ENCODE data around the gene PTPRT.

DNA sequence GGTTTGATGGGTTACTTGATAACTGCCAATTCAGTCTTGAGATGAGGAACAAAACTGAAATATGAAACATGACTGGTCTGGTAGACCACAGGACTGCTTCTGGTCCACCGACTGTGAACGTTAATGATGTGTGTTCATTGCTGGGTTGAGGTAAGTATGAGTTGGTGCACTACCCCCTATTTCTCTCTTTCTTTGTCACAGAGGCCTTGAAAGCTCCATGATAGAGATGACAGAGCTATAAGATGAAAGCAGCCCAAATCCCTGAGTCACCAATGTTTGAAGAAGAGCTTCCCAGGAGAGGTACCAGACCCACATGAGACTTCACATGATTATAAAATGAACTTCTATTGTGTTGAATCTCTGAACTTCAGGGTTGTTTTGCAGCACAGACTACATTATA, 555.5 kb downstream of the PTPRT start:
- TF ChIP-seq, protein P1, sequence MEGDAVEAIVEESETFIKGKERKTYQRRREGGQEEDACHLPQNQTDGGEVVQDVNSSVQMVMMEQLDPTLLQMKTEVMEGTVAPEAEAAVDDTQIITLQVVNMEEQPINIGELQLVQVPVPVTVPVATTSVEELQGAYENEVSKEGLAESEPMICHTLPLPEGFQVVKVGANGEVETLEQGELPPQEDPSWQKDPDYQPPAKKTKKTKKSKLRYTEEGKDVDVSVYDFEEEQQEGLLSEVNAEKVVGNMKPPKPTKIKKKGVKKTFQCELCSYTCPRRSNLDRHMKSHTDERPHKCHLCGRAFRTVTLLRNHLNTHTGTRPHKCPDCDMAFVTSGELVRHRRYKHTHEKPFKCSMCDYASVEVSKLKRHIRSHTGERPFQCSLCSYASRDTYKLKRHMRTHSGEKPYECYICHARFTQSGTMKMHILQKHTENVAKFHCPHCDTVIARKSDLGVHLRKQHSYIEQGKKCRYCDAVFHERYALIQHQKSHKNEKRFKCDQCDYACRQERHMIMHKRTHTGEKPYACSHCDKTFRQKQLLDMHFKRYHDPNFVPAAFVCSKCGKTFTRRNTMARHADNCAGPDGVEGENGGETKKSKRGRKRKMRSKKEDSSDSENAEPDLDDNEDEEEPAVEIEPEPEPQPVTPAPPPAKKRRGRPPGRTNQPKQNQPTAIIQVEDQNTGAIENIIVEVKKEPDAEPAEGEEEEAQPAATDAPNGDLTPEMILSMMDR (IDR thresholded peaks at IDR 0.05) = no peak
- TF ChIP-seq POLR2A (IDR thresholded peaks at IDR 0.05) (no peak), EP300 (IDR thresholded peaks at IDR 0.05) (no peak)

All from gastroesophageal sphincter (tissue), 3 donors.